Mucosa of rectum (tissue), 2 donors: ENCODE measurements around the gene SPAG16.

Experiments
- H3K27ac ChIP-seq, 2 donors: one replicate each; pipeline ENCODE4 v1.7.0; 2013; ENCODE audit warnings: inconsistent platforms in 2 of 2, low read depth in 2 of 2, low read length in 2 of 2
- H3K27me3 ChIP-seq, 2 donors: one replicate each; pipeline ENCODE4 v1.7.0; 2013; ENCODE audit warnings: low read length in 2 of 2; ENCODE audit not compliant: control insufficient read depth in 2 of 2, insufficient read depth in 2 of 2
- H3K36me3 ChIP-seq, 2 donors: one replicate each; pipeline ENCODE4 v1.7.0; 2013; ENCODE audit warnings: low read length in 2 of 2; ENCODE audit not compliant: control insufficient read depth in 2 of 2, insufficient read depth in 2 of 2
- H3K4me1 ChIP-seq, 2 donors: one replicate each; pipeline ENCODE4 v1.7.0; 2013; ENCODE audit warnings: low read length in 2 of 2, mild to moderate bottlenecking in 1 of 2; ENCODE audit not compliant: control insufficient read depth in 2 of 2, insufficient read depth in 2 of 2
- H3K4me3 ChIP-seq, 2 donors: one replicate each; pipeline ENCODE4 v1.7.0; 2013; ENCODE audit warnings: low read length in 2 of 2
- H3K9ac ChIP-seq, 2 donors: one replicate each; pipeline ENCODE4 v1.7.0; 2013; ENCODE audit warnings: low read length in 2 of 2, low read depth in 1 of 2, mild to moderate bottlenecking in 1 of 2
- H3K9me3 ChIP-seq, 2 donors: one replicate each; pipeline ENCODE4 v1.7.0; 2013; ENCODE audit warnings: low read length in 2 of 2; ENCODE audit not compliant: control insufficient read depth in 2 of 2
- donor health status: healthy.
- donor health status: Normal muscosa, but diverticular disease.

The SPAG16 gene

DNA sequence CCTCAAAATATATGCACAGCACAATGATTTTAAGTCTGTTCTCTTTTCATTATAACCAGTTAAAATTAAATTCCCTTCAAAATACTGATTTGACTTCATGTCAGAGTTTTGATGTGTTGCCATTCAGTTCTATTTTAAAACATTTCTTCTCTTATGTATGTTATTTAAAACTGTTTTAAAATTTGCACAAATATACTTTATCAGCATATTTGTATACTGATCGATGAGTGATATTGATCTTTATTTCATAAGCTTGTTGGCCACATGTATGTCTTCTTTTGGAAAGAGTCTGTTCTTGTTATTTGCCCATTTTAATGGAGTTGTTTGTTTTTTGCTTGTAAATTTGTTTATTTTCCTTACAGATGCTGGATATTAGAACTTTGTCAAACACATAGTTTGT, 630.2 kb downstream of the SPAG16 start:
- no peak overlapping the region for H3K27ac ChIP-seq
- peaks cover 0 to 3% of the 10 kb centered on the region in 2 donors for H3K9me3 ChIP-seq
- H3K4me1 ChIP-seq: no peaks in the 10 kb centered on the region
- H3K9ac ChIP-seq: no peak overlapping the region
- H3K27me3 ChIP-seq: no peaks in the 10 kb centered on the region
- no peak overlapping the region for H3K4me3 ChIP-seq
- H3K36me3 ChIP-seq: no peaks in the 10 kb centered on the region

DNA sequence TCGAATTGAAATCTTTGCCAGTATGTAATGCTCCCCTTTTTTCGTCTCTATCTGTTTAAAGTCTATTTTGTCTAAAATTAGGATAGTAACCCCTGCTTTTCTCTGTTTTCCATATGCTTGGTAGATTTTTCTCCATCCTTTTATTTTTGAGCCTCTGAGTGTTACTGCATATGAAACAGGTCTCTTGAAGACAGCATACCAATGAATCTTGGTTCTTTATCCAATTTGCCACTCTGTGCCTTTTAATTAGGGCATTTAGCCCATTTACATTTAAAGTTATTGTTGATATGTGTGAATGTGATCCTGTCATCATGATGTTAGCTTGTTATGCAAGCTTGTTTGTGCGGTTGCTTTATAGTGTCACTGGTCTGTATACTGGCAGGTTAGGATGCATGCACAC, 635.8 kb downstream of the SPAG16 start:
- Histone ChIP-seq H3K27ac (no peak overlapping the region), H3K36me3 (no peaks in the 10 kb centered on the region), H3K27me3 (no peaks in the 10 kb centered on the region), H3K4me1 (no peaks in the 10 kb centered on the region), H3K9ac (no peak overlapping the region), H3K4me3 (no peak overlapping the region), H3K9me3 (peaks cover 3 to 6% of the 10 kb centered on the region in 2 donors)

DNA sequence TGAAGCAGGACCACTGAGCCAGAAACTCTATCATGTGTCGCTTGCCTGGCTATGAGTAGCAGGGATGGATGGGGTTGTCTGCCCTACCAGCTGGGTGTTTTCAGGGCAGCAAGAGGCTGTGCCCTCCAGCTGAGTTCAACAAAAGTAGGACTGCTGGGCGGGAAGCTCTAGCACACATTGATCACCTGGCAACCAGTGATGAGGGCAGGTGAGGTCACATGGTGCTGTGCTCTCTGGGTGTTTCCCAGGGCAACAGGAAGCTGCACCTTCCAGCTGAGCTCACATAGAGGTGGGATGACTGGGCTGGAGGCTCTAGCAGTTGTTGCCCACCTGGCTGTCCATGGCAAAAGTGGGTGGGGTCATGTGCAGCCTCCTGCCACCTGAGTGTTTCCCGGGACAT, 639.3 kb downstream of the SPAG16 start:
- Histone ChIP-seq H3K9me3 (peaks cover 3 to 6% of the 10 kb centered on the region in 2 donors), H3K36me3 (no peaks in the 10 kb centered on the region), H3K9ac (no peak overlapping the region), H3K4me3 (no peak overlapping the region), H3K27me3 (no peaks in the 10 kb centered on the region), H3K27ac (no peak overlapping the region), H3K4me1 (no peaks in the 10 kb centered on the region)

- Histone ChIP-seq H3K4me1 (no peaks in the 10 kb centered on the region), H3K9ac (no peak overlapping the region), H3K27ac (no peak overlapping the region), H3K27me3 (no peaks in the 10 kb centered on the region), H3K9me3 (no peaks in the 10 kb centered on the region), H3K4me3 (no peak overlapping the region), H3K36me3 (no peaks in the 10 kb centered on the region)
Observed at GRCh38 chr2:213934560-213934959, 650.3 kb downstream of the SPAG16 start.

GRCh38 chr2:213958086-213958485, 673.8 kb downstream of the SPAG16 start:
- no peak overlapping the region for H3K4me3 ChIP-seq
- no peaks in the 10 kb centered on the region for H3K9me3 ChIP-seq
- no peak overlapping the region for H3K27ac ChIP-seq
- H3K36me3 ChIP-seq: no peaks in the 10 kb centered on the region
- no peaks in the 10 kb centered on the region for H3K27me3 ChIP-seq
- no peaks in the 10 kb centered on the region for H3K4me1 ChIP-seq
- H3K9ac ChIP-seq: no peak overlapping the region

- no peak overlapping the region for H3K4me3 ChIP-seq
- no peaks in the 10 kb centered on the region for H3K9me3 ChIP-seq
- no peaks in the 10 kb centered on the region for H3K36me3 ChIP-seq
- no peak overlapping the region for H3K9ac ChIP-seq
- H3K4me1 ChIP-seq: no peaks in the 10 kb centered on the region
- H3K27me3 ChIP-seq: no peaks in the 10 kb centered on the region
- no peak overlapping the region for H3K27ac ChIP-seq
Observed at GRCh38 chr2:213959589-213959988, 675.3 kb downstream of the SPAG16 start.

DNA sequence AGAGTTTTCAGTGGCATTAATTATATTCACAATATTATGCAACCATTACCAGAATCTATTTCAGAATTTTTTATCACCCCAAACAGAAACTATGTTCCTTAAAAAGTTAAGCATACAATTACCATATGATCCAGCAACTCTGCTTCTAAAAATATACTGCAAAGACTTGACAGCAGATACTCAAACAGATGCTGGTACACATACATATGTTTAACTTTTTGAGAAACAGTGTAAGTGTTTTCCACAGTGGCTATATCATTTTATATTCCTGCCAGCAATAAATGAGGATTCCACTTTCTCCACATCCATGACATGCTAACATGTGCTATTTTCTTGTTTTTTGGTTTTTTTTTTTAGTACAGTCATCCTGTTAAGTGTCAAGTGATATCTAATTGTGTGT, 687.3 kb downstream of the SPAG16 start:
- H3K9me3 ChIP-seq: no peaks in the 10 kb centered on the region
- no peaks in the 10 kb centered on the region for H3K36me3 ChIP-seq
- H3K4me3 ChIP-seq: no peak overlapping the region
- no peaks in the 10 kb centered on the region for H3K4me1 ChIP-seq
- no peaks in the 10 kb centered on the region for H3K27me3 ChIP-seq
- no peak overlapping the region for H3K9ac ChIP-seq
- H3K27ac ChIP-seq: no peak overlapping the region

- Histone ChIP-seq H3K4me3 (no peak overlapping the region), H3K4me1 (no peaks in the 10 kb centered on the region), H3K9me3 (no peaks in the 10 kb centered on the region), H3K36me3 (no peaks in the 10 kb centered on the region), H3K27ac (no peak overlapping the region), H3K27me3 (no peaks in the 10 kb centered on the region), H3K9ac (no peak overlapping the region)
Observed at GRCh38 chr2:213980883-213981282, 696.6 kb downstream of the SPAG16 start.

- no peak overlapping the region for H3K4me3 ChIP-seq
- no peak overlapping the region for H3K27ac ChIP-seq
- no peaks in the 10 kb centered on the region for H3K36me3 ChIP-seq
- H3K4me1 ChIP-seq: no peaks in the 10 kb centered on the region
- no peaks in the 10 kb centered on the region for H3K27me3 ChIP-seq
- no peaks in the 10 kb centered on the region for H3K9me3 ChIP-seq
- no peak overlapping the region for H3K9ac ChIP-seq
Observed at GRCh38 chr2:213989207-213989606, 704.9 kb downstream of the SPAG16 start.

- H3K9ac ChIP-seq: no peak overlapping the region
- no peak overlapping the region for H3K27ac ChIP-seq
- no peaks in the 10 kb centered on the region for H3K36me3 ChIP-seq
- H3K9me3 ChIP-seq: no peaks in the 10 kb centered on the region
- H3K4me1 ChIP-seq: no peaks in the 10 kb centered on the region
- no peak overlapping the region for H3K4me3 ChIP-seq
- no peaks in the 10 kb centered on the region for H3K27me3 ChIP-seq
Observed at GRCh38 chr2:213991453-213992108, 707.3 kb downstream of the SPAG16 start.
